T47D (cell line): ENCODE results near the gene TMEM245.

Experiments
- DNase-seq, 2 experiments: peaks; one replicate each; pipeline versions ENCODE4 v3.0.0 to v3.0.0-alpha.2; 2011 to 2012; ENCODE audit warnings: low read depth in 1 of 2, low spot score in 1 of 2
- JUND ChIP-seq: IDR thresholded peaks from 2 replicates; pipeline ENCODE4 v1.6.1; 2012; ENCODE audit warnings: low read depth
- in situ Hi-C: cut with HindIII; loops from 2 replicates; pipeline ENCODE4 v1.10.0; 2016; ENCODE audit warnings: low sequenced_read_pairs, low pct_unique_long_range_greater_than_20kb

The TMEM245 gene

GRCh38 chr9:109119439-109120203 is at the start of gene TMEM245:
Gene TMEM245, minus strand, starts transcription at chr9:109119947. Its CDS starts 34 bp downstream, at chr9:109119913.
- in situ Hi-C loops: no loop called here
- no peak for TF ChIP-seq JUND
- peak; percentile 95 to 100 for DNase-seq

- DNase-seq: no peak
- in situ Hi-C loops: no loop called here
- no peak for TF ChIP-seq JUND
Measured at GRCh38 chr9:109168170-109168569, 48.4 kb upstream of the TMEM245 start.

GRCh38 chr9:109167716-109168115 is 48.0 kb upstream of the TMEM245 start:
- TF ChIP-seq JUND: no peak
- DNase-seq: no peak
- in situ Hi-C loops: no loop called here

GRCh38 chr9:109166771-109167601 is 47.2 kb upstream of the TMEM245 start, which contains the start of gene FRRS1L:
Gene FRRS1L, minus strand, starts transcription at chr9:109167249. Its CDS starts 111 bp downstream, at chr9:109167138.
- no peak for TF ChIP-seq JUND
- in situ Hi-C loops: no loop called here

GRCh38 chr9:109166171-109166770 is 46.5 kb upstream of the TMEM245 start:
- no peak for DNase-seq
- in situ Hi-C loops: no loop called here
- no peak for TF ChIP-seq JUND

More at GRCh38 chr9:109166771-109167601, 47.2 kb upstream of the TMEM245 start, which contains the start of gene FRRS1L:
- no peak for DNase-seq

- no peak for DNase-seq
- in situ Hi-C loops: no loop called here
- no peak for TF ChIP-seq JUND
Measured at GRCh38 chr9:109164042-109164441, 44.3 kb upstream of the TMEM245 start.

GRCh38 chr9:109163194-109163593 is 43.4 kb upstream of the TMEM245 start:
- in situ Hi-C loops: no loop called here
- DNase-seq: no peak
- no peak for TF ChIP-seq JUND

- no peak for TF ChIP-seq JUND
- in situ Hi-C loops: no loop called here
- no peak for DNase-seq
Measured at GRCh38 chr9:109162677-109163076, 42.9 kb upstream of the TMEM245 start.

GRCh38 chr9:109161471-109161870 is 41.7 kb upstream of the TMEM245 start:
- in situ Hi-C loops: no loop called here
- no peak for DNase-seq
- no peak for TF ChIP-seq JUND

- TF ChIP-seq JUND: no peak
- in situ Hi-C loops: no loop called here
- DNase-seq: no peak
Measured at GRCh38 chr9:109159583-109159982, 39.8 kb upstream of the TMEM245 start.

- no peak for DNase-seq
- in situ Hi-C loops: no loop called here
- no peak for TF ChIP-seq JUND
Measured at GRCh38 chr9:109158651-109159050, 38.9 kb upstream of the TMEM245 start.

GRCh38 chr9:109156708-109157107 is 37.0 kb upstream of the TMEM245 start:
- in situ Hi-C loops: no loop called here
- TF ChIP-seq JUND: no peak
- no peak for DNase-seq
